ENCODE data around the gene C2orf92. TPM values are rescaled to one million over a fixed set of nuclear protein-coding genes. Genes with fewer than 3 reads are reported as not detected.

Gene C2orf92
- total and polyA plus RNA-seq, 7 donors, result 2.9 to 22.7 (median 6.0) TPM; not detected in 2

GRCh38 chr2:97724946-97725688, 55.6 kb downstream of the C2orf92 start:
- peaks cover 0 to 18% (median 10%) of the 10 kb centered on the region in 3 donors for H3K27me3 ChIP-seq
- peaks cover 1 to 3% (median 2%) of the 10 kb centered on the region in 4 donors for H3K9me3 ChIP-seq
- TF ChIP-seq, protein P1, sequence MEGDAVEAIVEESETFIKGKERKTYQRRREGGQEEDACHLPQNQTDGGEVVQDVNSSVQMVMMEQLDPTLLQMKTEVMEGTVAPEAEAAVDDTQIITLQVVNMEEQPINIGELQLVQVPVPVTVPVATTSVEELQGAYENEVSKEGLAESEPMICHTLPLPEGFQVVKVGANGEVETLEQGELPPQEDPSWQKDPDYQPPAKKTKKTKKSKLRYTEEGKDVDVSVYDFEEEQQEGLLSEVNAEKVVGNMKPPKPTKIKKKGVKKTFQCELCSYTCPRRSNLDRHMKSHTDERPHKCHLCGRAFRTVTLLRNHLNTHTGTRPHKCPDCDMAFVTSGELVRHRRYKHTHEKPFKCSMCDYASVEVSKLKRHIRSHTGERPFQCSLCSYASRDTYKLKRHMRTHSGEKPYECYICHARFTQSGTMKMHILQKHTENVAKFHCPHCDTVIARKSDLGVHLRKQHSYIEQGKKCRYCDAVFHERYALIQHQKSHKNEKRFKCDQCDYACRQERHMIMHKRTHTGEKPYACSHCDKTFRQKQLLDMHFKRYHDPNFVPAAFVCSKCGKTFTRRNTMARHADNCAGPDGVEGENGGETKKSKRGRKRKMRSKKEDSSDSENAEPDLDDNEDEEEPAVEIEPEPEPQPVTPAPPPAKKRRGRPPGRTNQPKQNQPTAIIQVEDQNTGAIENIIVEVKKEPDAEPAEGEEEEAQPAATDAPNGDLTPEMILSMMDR (IDR thresholded peaks at IDR 0.05), result no peak
- no peak for TF ChIP-seq EP300 (IDR thresholded peaks at IDR 0.05)
- intact Hi-C loops (cut with DNase I), result no loop called here
- no peaks in the 10 kb centered on the region for H3K4me1 ChIP-seq
- H3K27ac ChIP-seq, result peak overlapping the region in 1 of 4 donors; percentile 49
- H3K36me3 ChIP-seq, result no peaks in the 10 kb centered on the region
- 91 to 93% methylated on average over 31 of the region's 31 CpGs for WGBS, 2 donors
- H3K4me3 ChIP-seq, result no peak overlapping the region
- DNase-seq, result no peak

DNA sequence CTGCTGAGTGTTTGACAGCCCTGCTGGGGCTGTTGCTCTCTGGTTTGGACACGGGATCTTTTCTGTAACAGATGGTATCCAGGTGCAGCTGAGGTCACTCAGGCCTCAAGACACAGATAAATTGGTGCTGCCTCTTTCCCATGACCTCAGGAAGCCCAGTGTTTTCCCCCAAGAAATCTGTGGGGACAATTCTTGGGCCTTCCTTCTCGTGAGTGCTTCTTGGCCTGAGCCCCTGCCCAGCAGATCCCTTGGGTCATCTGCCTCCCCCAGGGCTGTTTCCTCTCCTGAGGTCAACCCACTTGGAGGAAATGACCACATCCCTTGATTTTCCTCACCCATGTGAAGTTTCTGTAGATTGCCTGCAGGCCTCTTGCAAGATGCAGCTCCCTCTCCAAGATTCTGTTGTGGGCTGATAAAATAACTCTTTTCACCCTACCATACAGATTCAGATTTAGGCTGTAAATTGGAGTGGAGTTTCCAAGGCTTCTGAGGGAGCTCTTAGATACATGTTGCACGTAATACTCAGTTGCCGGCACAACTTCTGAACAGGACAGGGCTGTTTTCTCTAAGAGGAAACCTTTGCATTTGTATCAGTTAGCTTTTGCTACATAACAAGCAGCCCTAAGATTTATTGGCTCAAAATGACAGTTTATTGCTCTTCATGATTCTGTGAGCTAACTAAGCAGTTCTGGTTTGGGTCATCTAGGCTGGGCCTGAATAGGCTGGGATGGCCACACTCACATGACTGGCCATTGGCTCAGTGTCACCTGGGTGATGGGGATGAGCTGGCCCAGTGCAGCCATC, 57.0 kb downstream of the C2orf92 start:
- 58 to 61% methylated on average over 4 of the region's 4 CpGs for WGBS, 2 donors
- Histone ChIP-seq H3K27me3 (peaks cover 0 to 18% (median 10%) of the 10 kb centered on the region in 3 donors), H3K9me3 (peaks cover 3 to 6% (median 5%) of the 10 kb centered on the region in 4 donors), H3K4me3 (no peak overlapping the region), H3K27ac (no peak overlapping the region), H3K36me3 (no peaks in the 10 kb centered on the region), H3K4me1 (no peaks in the 10 kb centered on the region)
- peak in 1 of 4 donors; percentile 36 for TF ChIP-seq POLR2AphosphoS5 (IDR thresholded peaks at IDR 0.05)
- TF ChIP-seq POLR2A (IDR thresholded peaks at IDR 0.05), result no peak
- DNase-seq, result no peak
- intact Hi-C loops (cut with DNase I), result no loop called here

DNA sequence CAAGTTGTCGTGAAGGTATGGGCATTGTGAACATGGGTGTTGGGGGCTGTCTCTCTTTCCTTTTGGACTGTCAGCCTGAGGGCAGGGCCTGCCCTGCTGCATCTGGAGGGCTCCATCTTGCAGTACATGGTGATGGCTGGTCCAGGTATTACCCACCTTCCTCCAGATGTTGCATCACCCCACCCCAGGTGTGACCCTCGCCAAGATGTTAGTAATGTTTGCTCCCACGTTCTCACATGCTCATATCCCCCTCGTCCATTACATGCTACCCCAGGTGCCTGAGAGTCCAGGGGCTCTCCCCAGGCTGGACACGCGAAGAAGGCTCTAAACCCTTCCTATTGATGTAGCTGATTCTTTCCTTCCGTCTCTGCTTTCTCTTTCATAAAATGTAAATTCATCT, 57.8 kb downstream of the C2orf92 start:
- H3K27me3 ChIP-seq, result peaks cover 0 to 18% (median 10%) of the 10 kb centered on the region in 3 donors
- no peaks in the 10 kb centered on the region for H3K4me1 ChIP-seq
- intact Hi-C loops (cut with DNase I), result no loop called here
- TF ChIP-seq EP300 (IDR thresholded peaks at IDR 0.05), result no peak
- no peak for TF ChIP-seq POLR2AphosphoS5 (IDR thresholded peaks at IDR 0.05)
- H3K27ac ChIP-seq, result peak overlapping the region in 1 of 4 donors; percentile 14
- 87 to 93% methylated on average over 7 of the region's 7 CpGs for WGBS, 2 donors
- DNase-seq, result no peak
- H3K4me3 ChIP-seq, result no peak overlapping the region
- peaks cover 3 to 6% (median 5%) of the 10 kb centered on the region in 4 donors for H3K9me3 ChIP-seq
- H3K36me3 ChIP-seq, result no peaks in the 10 kb centered on the region

GRCh38 chr2:97728091-97728731, 58.7 kb downstream of the C2orf92 start:
- intact Hi-C loops (cut with DNase I), result no loop called here

GRCh38 chr2:97730245-97730644, 60.7 kb downstream of the C2orf92 start:
- no peak overlapping the region for H3K27ac ChIP-seq
- 96 to 100% methylated on average over 1 of the region's 1 CpG for WGBS, 2 donors
- no peak overlapping the region for H3K4me3 ChIP-seq
- H3K4me1 ChIP-seq, result no peaks in the 10 kb centered on the region
- intact Hi-C loops (cut with DNase I), result no loop called here
- TF ChIP-seq EP300 (IDR thresholded peaks at IDR 0.05), result no peak
- no peak for TF ChIP-seq POLR2A (IDR thresholded peaks at IDR 0.05)
- TF ChIP-seq POLR2AphosphoS5 (IDR thresholded peaks at IDR 0.05), result no peak
- TF ChIP-seq, protein P1 (IDR thresholded peaks at IDR 0.05), result no peak
- peaks cover 3 to 6% (median 5%) of the 10 kb centered on the region in 4 donors for H3K9me3 ChIP-seq
- no peak for DNase-seq
- no peaks in the 10 kb centered on the region for H3K36me3 ChIP-seq
- H3K27me3 ChIP-seq, result no peaks in the 10 kb centered on the region

More at GRCh38 chr2:97728091-97728731, 58.7 kb downstream of the C2orf92 start:
- peaks cover 0 to 16% (median 10%) of the 10 kb centered on the region in 3 donors for H3K27me3 ChIP-seq
- no peak overlapping the region for H3K4me3 ChIP-seq
- DNase-seq, result peak; percentile 62
- H3K36me3 ChIP-seq, result no peaks in the 10 kb centered on the region
- H3K27ac ChIP-seq, result peak overlapping the region in 1 of 4 donors; percentile 14
- 23 to 58% methylated on average over 12 of the region's 12 CpGs for WGBS, 2 donors
- no peak for TF ChIP-seq EP300 (IDR thresholded peaks at IDR 0.05)
- TF ChIP-seq POLR2A (IDR thresholded peaks at IDR 0.05), result no peak
- no peak for TF ChIP-seq POLR2AphosphoS5 (IDR thresholded peaks at IDR 0.05)
- TF ChIP-seq, protein P1 (IDR thresholded peaks at IDR 0.05), result no peak
- peaks cover 3 to 6% (median 5%) of the 10 kb centered on the region in 4 donors for H3K9me3 ChIP-seq
- no peaks in the 10 kb centered on the region for H3K4me1 ChIP-seq

Data from sigmoid colon (tissue), 7 donors.